A549 (cell line): ENCODE results near the gene SLC35D2. TPM values are rescaled to one million over a fixed set of nuclear protein-coding genes. Genes with fewer than 3 reads are reported as not detected.

Experiments used
- ATAC-seq, 2 experiments: fragments of 200-7000 bp in 1 of 2; fragments of >200 bp in 1 of 2; cut with Nextera tagmentation in 1 of 2; cut with Tn5 transposase in 1 of 2; 3 replicates each; pipeline versions ENCODE4 v1.8.0 to v1.9.1; 2018 to 2020; ENCODE audit warnings: mild to moderate bottlenecking in 1 of 2, moderate library complexity in 1 of 2
- CTCF ChIA-PET: fragments of 300-600 bp; sonication (Branson Sonifier 250); formaldehyde crosslinking; extraction: SDS; loops from one replicate; lab custom pipeline; 2021; ENCODE audit warnings: antibody characterized with exemption, inconsistent platforms; lab: Yijun Ruan, JAX
- POLR2A ChIA-PET: fragments of 350-600 bp; formaldehyde crosslinking; extraction: SDS; loops from one replicate; lab custom pipeline; 2021; ENCODE audit warnings: antibody characterized with exemption, inconsistent platforms; lab: Yijun Ruan, JAX
- DNase-seq, 2 experiments: peaks; one replicate each; pipeline versions ENCODE4 v3.0.0 to v3.0.0-alpha.2; 2011 to 2016; ENCODE audit warnings: low read depth in 1 of 2, low spot score in 1 of 2
- FAIRE-seq: peaks from 2 replicates; lab custom pipeline; 2011; peaks lifted over from hg19 to GRCh38; lab: Jason Lieb, UNC
- H3K27ac ChIP-seq, 2 experiments: fragments of >200 bp; sonication (Bioruptor Twin); formaldehyde crosslinking; 3 replicates each; pipeline ENCODE4 v1.5.1; 2016 to 2017
- H3K4me1 ChIP-seq: fragments of >200 bp; sonication (Bioruptor Twin); formaldehyde crosslinking; 3 replicates; pipeline ENCODE4 v1.6.1; 2016
- H3K4me2 ChIP-seq: fragments of >200 bp; sonication (Bioruptor Twin); formaldehyde crosslinking; 3 replicates; pipeline ENCODE4 v1.6.1; 2016
- H3K4me3 ChIP-seq: fragments of >200 bp; sonication (Bioruptor Twin); formaldehyde crosslinking; 3 replicates; pipeline ENCODE4 v1.5.1; 2016
- H3K9me3 ChIP-seq: fragments of >200 bp; sonication (Bioruptor Twin); formaldehyde crosslinking; 3 replicates; pipeline ENCODE4 v1.6.1; 2016
- ATOH8 ChIP-seq: fragments of 250-450 bp; sonication (Bioruptor Pico); IDR thresholded peaks from 2 replicates; pipeline ENCODE4 v1.5.0; 2020; ENCODE audit warnings: low read depth, mild to moderate bottlenecking, moderate library complexity
- CBX2 ChIP-seq: fragments of 200-600 bp; sonication (generic); IDR thresholded peaks from 2 replicates; pipeline ENCODE4 v1.6.1; 2016; ENCODE audit warnings: low read depth, mild to moderate bottlenecking, borderline replicate concordance
- CHD4 ChIP-seq: fragments of 200-600 bp; sonication (generic); IDR thresholded peaks from 2 replicates; pipeline ENCODE4 v1.6.1; 2016; ENCODE audit warnings: antibody characterized with exemption, mild to moderate bottlenecking, borderline replicate concordance
- CTCF ChIP-seq: fragments of >200 bp; sonication (Bioruptor Twin); formaldehyde crosslinking; IDR thresholded peaks from 3 replicates; pipeline ENCODE4 v1.5.1; 2016
- ELK1 ChIP-seq: fragments of 150-350 bp; IDR thresholded peaks from 2 replicates; pipeline ENCODE4 v1.6.1; 2014; ENCODE audit warnings: low read depth, mild to moderate bottlenecking, low read length
- ESRRA ChIP-seq: fragments of 150-350 bp; IDR thresholded peaks from 2 replicates; pipeline ENCODE4 v1.6.1; 2014; ENCODE audit warnings: mild to moderate bottlenecking, low read length, borderline replicate concordance
- HMGXB4 ChIP-seq: fragments of 250-450 bp; sonication (Bioruptor Pico); IDR thresholded peaks from 2 replicates; pipeline ENCODE4 v1.5.0; 2021; ENCODE audit warnings: mild to moderate bottlenecking, moderate library complexity, borderline replicate concordance
- MAX ChIP-seq: IDR thresholded peaks from 2 replicates; pipeline ENCODE4 v1.6.1; 2012
- NFE2L2 ChIP-seq: fragments of 150-350 bp; conservative IDR thresholded peaks from 2 replicates; pipeline ENCODE4 v1.6.1; 2014; ENCODE audit warnings: low read length
- PHF8 ChIP-seq: fragments of 200-600 bp; sonication (generic); IDR thresholded peaks from 2 replicates; pipeline ENCODE4 v1.6.1; 2016; ENCODE audit warnings: low read depth, mild to moderate bottlenecking, antibody characterized with exemption, moderate library complexity, borderline replicate concordance
- POLR2A ChIP-seq: IDR thresholded peaks from 2 replicates; pipeline ENCODE4 v1.6.1; 2012; ENCODE audit warnings: mild to moderate bottlenecking, low read length
- REST ChIP-seq: fragments of 200-600 bp; sonication (generic); IDR thresholded peaks from 2 replicates; pipeline ENCODE4 v1.6.1; 2016; ENCODE audit warnings: antibody characterized with exemption, mild to moderate bottlenecking, moderate library complexity
- SMC3 ChIP-seq: fragments of >200 bp; sonication (Bioruptor Twin); formaldehyde crosslinking; IDR thresholded peaks from 3 replicates; pipeline ENCODE4 v1.6.1; 2018; ENCODE audit warnings: inconsistent platforms
- ZNF302 ChIP-seq: fragments of 250-450 bp; sonication (Bioruptor Pico); IDR thresholded peaks from 2 replicates; pipeline ENCODE4 v1.9.0; 2021; ENCODE audit warnings: inconsistent platforms, mild to moderate bottlenecking, moderate library complexity
- WGBS: methylation state at CpG from one replicate; pipeline ENCODE4 v1.1.6; 2017; ENCODE audit errors: missing lambda C conversion rate; 5-methylcytosine and 5-hydroxymethylcytosine counted together
- polyA plus RNA-seq, 4 experiments: library from polyadenylated mRNA; depleted of rRNA in 3 of 4; stranded (reverse); fragments of >200 nt; fragmentation: RNase III in 1 of 4; extraction: RNeasy Plus Mini Kit Qiagen cat#74134 plus additional on column Dnase treatment in 1 of 4; gene quantifications; 2 replicates in 3 of 4; 3 replicates in 1 of 4; pipeline ENCODE4 v1.2.3, GENCODE V29; 2011 to 2017

Gene SLC35D2
- polyA plus RNA-seq, 2 of the 4 experiments (the other 2 are of a cell fraction) = 13.8 to 29.8 TPM

- Histone ChIP-seq H3K4me3 (no peak overlapping the region), H3K4me1 (peaks cover 21% of the 10 kb centered on the region), H3K4me2 (no peak overlapping the region), H3K9me3 (peaks cover 6% of the 10 kb centered on the region; the same call in 1 of the 3 replicates), H3K27ac (no peak overlapping the region; a peak in 1 of 6 replicates)
- ChIA-PET CTCF (interaction anchor here (1.5 kb wide), 1 partner anchor 10 kb away, joined by 3 read pairs; no protein-coding TSS in a partner anchor), POLR2A (no interaction called here)
- WGBS = 96% methylated on average over 5 of the region's 5 CpGs
- FAIRE-seq (no peak), DNase-seq (no peak), ATAC-seq (peak in 1 of 2 experiments; percentile 31; a peak in 3 of 6 replicates)
- no peak for TF ChIP-seq CHD4
- TF ChIP-seq MAX = no peak
- TF ChIP-seq PHF8 = no peak
- TF ChIP-seq REST = no peak
- no peak for TF ChIP-seq POLR2A
- no peak for TF ChIP-seq ATOH8 (CRISPR knock-in tag)
- TF ChIP-seq HMGXB4 (CRISPR knock-in tag) = no peak
- no peak for TF ChIP-seq ZNF302 (CRISPR knock-in tag)
- TF ChIP-seq ESRRA = no peak
- TF ChIP-seq NFE2L2 = no peak
- TF ChIP-seq SMC3 = no peak
- no peak for TF ChIP-seq CTCF
- TF ChIP-seq ELK1 = no peak
Measured at GRCh38 chr9:96348261-96348660, 35.2 kb downstream of the SLC35D2 start.

GRCh38 chr9:96345551-96345950 is 38.0 kb downstream of the SLC35D2 start:
- CTCF ChIA-PET = interaction anchor here (1.0 kb wide), 1 partner anchor 18 kb away, joined by 3 read pairs; no protein-coding TSS in a partner anchor
- peak in 1 of 2 experiments; percentile 49; a peak in 4 of 6 replicates for ATAC-seq
- POLR2A ChIA-PET = interaction anchor here (0.6 kb wide), 1 partner anchor 433 kb away, joined by 6 read pairs; no protein-coding TSS in a partner anchor
- H3K27ac ChIP-seq = peak overlapping the region; percentile 78 to 86
- no peak overlapping the region for H3K4me2 ChIP-seq
- DNase-seq = no peak
- H3K4me1 ChIP-seq = peaks cover 43% of the 10 kb centered on the region
- TF ChIP-seq CBX2 = no peak
- TF ChIP-seq, all 56 proteins: peak for 0
- Histone ChIP-seq H3K4me3 (no peak overlapping the region), H3K9me3 (no peaks in the 10 kb centered on the region)
- FAIRE-seq = no peak
- 94% methylated on average over 9 of the region's 9 CpGs for WGBS
